Caco-2 (cell line): ENCODE data around the gene OCEL1. TPM values are rescaled to one million over a fixed set of nuclear protein-coding genes. Genes with fewer than 3 reads are reported as not detected.

Experiments used
- BruUV-seq: library from RNA; stranded (reverse); fragments of 400-500 nt; replicated peaks from 2 replicates; lab custom pipeline; 2021; lab: Mats Ljungman, UMichigan
- CTCF ChIA-PET: fragments of 300-600 bp; sonication (Branson Sonifier 250); formaldehyde crosslinking; loops from one replicate; lab custom pipeline; 2022; ENCODE audit warnings: antibody characterized with exemption; lab: Charles Lee
- POLR2A ChIA-PET: fragments of 300-600 bp; sonication (Branson Sonifier 250); formaldehyde crosslinking; loops from one replicate; lab custom pipeline; 2022; ENCODE audit warnings: antibody characterized with exemption; lab: Charles Lee
- DNase-seq, 2 experiments: peaks; one replicate each; pipeline versions ENCODE4 v3.0.0 to v3.0.0-alpha.2; 2020 to 2022
- H3K27me3 ChIP-seq: replicated peaks from 2 replicates; pipeline ENCODE4 v1.6.0; 2011; ENCODE audit warnings: low read length; ENCODE audit not compliant: control insufficient read depth, insufficient read depth
- H3K36me3 ChIP-seq: 2 replicates; pipeline ENCODE4 v1.5.1; 2011; ENCODE audit warnings: low read length; ENCODE audit not compliant: control insufficient read depth, insufficient read depth
- H3K4me1 ChIP-seq: fragments of 250-450 bp; sonication (Bioruptor Pico); 2 replicates; pipeline ENCODE4 v1.5.1; 2020; ENCODE audit warnings: mild to moderate bottlenecking
- H3K4me3 ChIP-seq: 2 replicates; pipeline ENCODE4 v1.5.1; 2011; ENCODE audit warnings: low read depth, mild to moderate bottlenecking, control low read depth, low read length
- H3K9me3 ChIP-seq: fragments of 250-450 bp; sonication (Bioruptor Pico); 2 replicates; pipeline ENCODE4 v1.5.1; 2020; ENCODE audit warnings: mild to moderate bottlenecking, moderate library complexity
- H3K27ac Mint-ChIP-seq: one replicate; pipeline ENCODE4 v1.8.0; 2022; ENCODE audit warnings: mixed read lengths; ENCODE audit not compliant: unreplicated experiment
- H3K27me3 Mint-ChIP-seq: one replicate; pipeline ENCODE4 v1.8.0; 2022; ENCODE audit warnings: mixed read lengths; ENCODE audit not compliant: insufficient read depth, unreplicated experiment
- H3K36me3 Mint-ChIP-seq: one replicate; pipeline ENCODE4 v1.8.0; 2022; ENCODE audit warnings: mild to moderate bottlenecking, mixed read lengths; ENCODE audit not compliant: insufficient read depth, unreplicated experiment
- H3K4me1 Mint-ChIP-seq: one replicate; pipeline ENCODE4 v1.8.0; 2022; ENCODE audit warnings: low read depth, mixed read lengths; ENCODE audit not compliant: unreplicated experiment
- H3K4me3 Mint-ChIP-seq: one replicate; pipeline ENCODE4 v1.8.0; 2022; ENCODE audit warnings: mild to moderate bottlenecking, moderate library complexity, mixed read lengths; ENCODE audit not compliant: unreplicated experiment
- H3K9me3 Mint-ChIP-seq: one replicate; pipeline ENCODE4 v1.8.0; 2022; ENCODE audit warnings: mixed read lengths; ENCODE audit not compliant: unreplicated experiment
- intact Hi-C: fragments of 100-400 bp; cut with micrococcal nuclease; formaldehyde crosslinking; loops from one replicate; pipeline ENCODE4 v1.10.0; 2022; ENCODE audit not compliant: unreplicated experiment
- total RNA-seq: library from RNA; stranded (reverse); gene quantifications from 2 replicates; pipeline ENCODE4 v1.2.3, GENCODE V29; 2022
- TF ChIP-seq, protein P1 (sequence below), 2 experiments: fragments of 200-600 bp in 1 of 2; IDR thresholded peaks; 1 replicate in 1 of 2; 2 replicates in 1 of 2; pipeline versions ENCODE4 v1.5.1 to v1.8.0; 2011 to 2022; ENCODE audit warnings: antibody characterized with exemption in 1 of 2, control low read depth in 1 of 2, inconsistent platforms in 1 of 2, low read depth in 1 of 2, low read length in 1 of 2, mild to moderate bottlenecking in 1 of 2, moderate library complexity in 1 of 2; ENCODE audit not compliant: insufficient read depth in 1 of 2, severe bottlenecking in 1 of 2, unreplicated experiment in 1 of 2

The OCEL1 gene
- total RNA-seq, 1 experiment from 2014 or later: 14.9 TPM

DNA sequence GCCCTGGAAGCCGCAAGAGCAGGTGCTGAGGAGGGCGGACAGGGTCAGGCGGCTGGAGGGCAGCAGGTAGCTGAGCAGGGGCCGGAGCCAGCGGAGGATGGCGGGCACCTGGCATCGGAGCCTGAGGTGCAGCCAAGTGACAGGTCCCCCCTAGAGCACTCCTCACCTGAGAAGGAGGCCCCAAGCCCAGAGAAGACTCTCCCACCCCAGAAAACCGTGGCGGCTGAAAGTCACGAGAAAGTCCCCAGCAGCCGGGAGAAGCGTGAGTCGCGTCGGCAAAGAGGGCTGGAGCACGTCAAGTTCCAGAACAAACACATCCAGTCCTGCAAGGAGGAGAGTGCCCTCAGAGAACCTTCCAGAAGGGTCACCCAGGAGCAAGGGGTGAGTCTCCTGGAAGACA lies 31.4 kb upstream of the OCEL1 start:
- H3K27ac Mint-ChIP-seq: no peak overlapping the region
- BruUV-seq: no TSS peak
- TF ChIP-seq, protein P1, sequence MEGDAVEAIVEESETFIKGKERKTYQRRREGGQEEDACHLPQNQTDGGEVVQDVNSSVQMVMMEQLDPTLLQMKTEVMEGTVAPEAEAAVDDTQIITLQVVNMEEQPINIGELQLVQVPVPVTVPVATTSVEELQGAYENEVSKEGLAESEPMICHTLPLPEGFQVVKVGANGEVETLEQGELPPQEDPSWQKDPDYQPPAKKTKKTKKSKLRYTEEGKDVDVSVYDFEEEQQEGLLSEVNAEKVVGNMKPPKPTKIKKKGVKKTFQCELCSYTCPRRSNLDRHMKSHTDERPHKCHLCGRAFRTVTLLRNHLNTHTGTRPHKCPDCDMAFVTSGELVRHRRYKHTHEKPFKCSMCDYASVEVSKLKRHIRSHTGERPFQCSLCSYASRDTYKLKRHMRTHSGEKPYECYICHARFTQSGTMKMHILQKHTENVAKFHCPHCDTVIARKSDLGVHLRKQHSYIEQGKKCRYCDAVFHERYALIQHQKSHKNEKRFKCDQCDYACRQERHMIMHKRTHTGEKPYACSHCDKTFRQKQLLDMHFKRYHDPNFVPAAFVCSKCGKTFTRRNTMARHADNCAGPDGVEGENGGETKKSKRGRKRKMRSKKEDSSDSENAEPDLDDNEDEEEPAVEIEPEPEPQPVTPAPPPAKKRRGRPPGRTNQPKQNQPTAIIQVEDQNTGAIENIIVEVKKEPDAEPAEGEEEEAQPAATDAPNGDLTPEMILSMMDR (IDR thresholded peaks at IDR 0.05; ENCODE audit: insufficient read depth in 1 of 2, low read depth in 1 of 2, low read length in 1 of 2, severe bottlenecking in 1 of 2, unreplicated experiment in 1 of 2): no peak
- H3K36me3 Mint-ChIP-seq: peaks cover 25% of the 10 kb centered on the region
- Histone ChIP-seq H3K27me3 (no peaks in the 10 kb centered on the region), H3K4me3 (no peak overlapping the region), H3K9me3 (no peaks in the 10 kb centered on the region), H3K36me3 (no peaks in the 10 kb centered on the region), H3K4me1 (no peaks in the 10 kb centered on the region)
- DNase-seq: no peak
- H3K9me3 Mint-ChIP-seq: no peaks in the 10 kb centered on the region
- CTCF ChIA-PET: no interaction called here
- POLR2A ChIA-PET: no interaction called here
- no peaks in the 10 kb centered on the region for H3K4me1 Mint-ChIP-seq
- no peaks in the 10 kb centered on the region for H3K27me3 Mint-ChIP-seq
- intact Hi-C loops: no loop called here
- no peak overlapping the region for H3K4me3 Mint-ChIP-seq

DNA sequence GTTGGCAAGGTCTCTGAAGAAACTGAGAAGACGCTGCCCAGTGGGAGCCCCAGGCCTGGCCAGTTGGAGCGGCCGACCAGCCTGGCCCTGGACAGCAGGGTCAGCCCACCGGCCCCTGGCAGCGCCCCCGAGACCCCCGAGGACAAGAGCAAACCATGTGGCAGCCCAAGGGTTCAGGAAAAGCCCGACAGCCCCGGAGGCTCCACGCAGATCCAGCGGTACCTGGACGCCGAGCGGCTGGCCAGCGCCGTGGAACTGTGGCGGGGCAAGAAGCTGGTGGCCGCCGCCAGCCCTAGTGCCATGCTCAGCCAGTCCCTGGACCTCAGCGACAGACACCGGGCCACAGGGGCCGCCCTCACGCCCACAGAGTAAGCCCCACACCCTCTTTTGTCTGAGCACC lies 30.9 kb upstream of the OCEL1 start:
- no peaks in the 10 kb centered on the region for H3K9me3 Mint-ChIP-seq
- intact Hi-C loops: no loop called here
- DNase-seq: no peak
- H3K36me3 Mint-ChIP-seq: peaks cover 22% of the 10 kb centered on the region
- no TSS peak for BruUV-seq
- no peak overlapping the region for H3K4me3 Mint-ChIP-seq
- H3K27me3 Mint-ChIP-seq: no peaks in the 10 kb centered on the region
- Histone ChIP-seq H3K4me1 (no peaks in the 10 kb centered on the region), H3K36me3 (no peaks in the 10 kb centered on the region), H3K9me3 (no peaks in the 10 kb centered on the region), H3K4me3 (no peak overlapping the region), H3K27me3 (no peaks in the 10 kb centered on the region)
- ChIA-PET POLR2A (no interaction called here), CTCF (no interaction called here)
- H3K27ac Mint-ChIP-seq: no peak overlapping the region
- no peaks in the 10 kb centered on the region for H3K4me1 Mint-ChIP-seq
- TF ChIP-seq, protein P1 (IDR thresholded peaks at IDR 0.05; ENCODE audit: insufficient read depth in 1 of 2, low read depth in 1 of 2, low read length in 1 of 2, severe bottlenecking in 1 of 2, unreplicated experiment in 1 of 2): no peak

DNA sequence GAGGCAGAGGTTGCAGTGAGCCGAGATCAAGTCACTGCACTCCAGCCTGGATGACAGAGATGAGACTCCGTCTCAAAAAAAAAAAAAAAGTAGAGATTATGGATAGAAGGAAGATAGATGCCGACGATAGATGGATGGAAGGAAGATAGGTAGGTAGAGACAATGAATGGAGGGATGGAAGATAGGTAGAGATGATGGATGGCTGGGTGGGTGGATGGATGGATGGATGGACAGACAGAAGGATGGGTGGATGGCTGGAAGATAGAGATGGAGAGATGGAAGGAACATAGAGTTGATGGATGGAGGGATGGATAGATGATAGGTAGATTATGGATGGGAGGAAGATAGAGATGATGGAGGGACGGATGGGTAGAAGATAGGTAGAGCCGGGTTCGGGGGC lies 29.4 kb upstream of the OCEL1 start:
- CTCF ChIA-PET: interaction anchor here (0.7 kb wide), 1 partner anchor 18 kb away, joined by 4 read pairs; the partner anchor contains the start of gene USE1

More for the DNA sequence above, 29.4 kb upstream of the OCEL1 start:
- Mint-ChIP-seq H3K9me3 (no peaks in the 10 kb centered on the region), H3K4me1 (no peaks in the 10 kb centered on the region), H3K27me3 (no peaks in the 10 kb centered on the region), H3K27ac (no peak overlapping the region), H3K36me3 (peaks cover 24% of the 10 kb centered on the region), H3K4me3 (no peak overlapping the region)
- Histone ChIP-seq H3K4me1 (no peaks in the 10 kb centered on the region), H3K36me3 (no peaks in the 10 kb centered on the region), H3K9me3 (no peaks in the 10 kb centered on the region), H3K4me3 (no peak overlapping the region), H3K27me3 (no peaks in the 10 kb centered on the region)
- TF ChIP-seq, protein P1 (IDR thresholded peaks at IDR 0.05; ENCODE audit: insufficient read depth in 1 of 2, low read depth in 1 of 2, low read length in 1 of 2, severe bottlenecking in 1 of 2, unreplicated experiment in 1 of 2): no peak
- intact Hi-C loops: no loop called here
- BruUV-seq: no TSS peak
- POLR2A ChIA-PET: no interaction called here
- no peak for DNase-seq
